GM12878 (cell line): ENCODE measurements around the gene PHACTR1.

ENCODE experiments used
- POU2F2 ChIP-seq: IDR thresholded peaks from 3 replicates; pipeline ENCODE4 v1.6.1; 2011; ENCODE audit warnings: low read depth, mild to moderate bottlenecking, low read length, borderline replicate concordance
- SREBF1 ChIP-seq: IDR thresholded peaks from 2 replicates; pipeline ENCODE4 v1.6.1; 2012; ENCODE audit warnings: mild to moderate bottlenecking, low read length
- TAF1 ChIP-seq: IDR thresholded peaks from 2 replicates; pipeline ENCODE4 v1.6.1; 2011; ENCODE audit warnings: mild to moderate bottlenecking, low read depth, low read length, borderline replicate concordance
- TF ChIP-seq, protein P1 (sequence below), 3 experiments: IDR thresholded peaks in 2 of 3; conservative IDR thresholded peaks in 1 of 3; 2 replicates each; pipeline ENCODE4 v1.5.1; 2011; ENCODE audit warnings: low read depth in 3 of 3, low read length in 3 of 3, mild to moderate bottlenecking in 3 of 3, control low read depth in 2 of 3, moderate library complexity in 2 of 3, inconsistent platforms in 1 of 3, mixed read lengths in 1 of 3; ENCODE audit not compliant: control insufficient read depth in 2 of 3, insufficient read depth in 1 of 3; ENCODE audit errors: extremely low read depth in 1 of 3
- TF ChIP-seq, protein P2 (sequence below): fragments of 450-650 bp; IDR thresholded peaks from 2 replicates; pipeline ENCODE4 v1.6.1; 2016; ENCODE audit warnings: mild to moderate bottlenecking
- TF ChIP-seq, protein P3 (sequence below): fragments of 150-350 bp; IDR thresholded peaks from 2 replicates; pipeline ENCODE4 v1.6.1; 2016; ENCODE audit warnings: low read depth, low read length
- TF ChIP-seq, protein P4 (sequence below): IDR thresholded peaks from 2 replicates; pipeline ENCODE4 v1.6.1; 2012; ENCODE audit warnings: low read depth, low read length, improper control_type of control experiment

DNA sequence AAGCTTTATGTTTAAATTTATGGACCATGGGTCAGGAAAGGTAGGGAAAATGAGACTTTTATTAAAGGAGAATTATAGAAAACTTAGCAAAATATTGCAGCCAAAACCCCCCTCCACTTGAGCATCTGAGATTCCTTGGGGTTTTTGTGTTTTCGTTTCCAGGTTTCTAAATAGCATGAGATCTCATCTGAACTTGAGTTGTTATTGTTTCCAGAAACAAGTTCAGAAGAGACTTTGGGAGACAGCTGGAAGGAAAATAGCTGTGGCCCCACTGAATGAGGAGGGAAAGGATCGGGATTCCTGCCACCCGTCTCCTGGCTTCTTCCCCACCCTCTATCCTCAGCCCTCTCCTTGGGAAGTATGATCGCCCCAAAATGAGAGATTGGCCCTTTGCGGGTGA, 536.2 kb downstream of the PHACTR1 start:
- TF ChIP-seq SREBF1 (no peak), TAF1 (no peak), POU2F2 (no peak)
- TF ChIP-seq, protein P1, sequence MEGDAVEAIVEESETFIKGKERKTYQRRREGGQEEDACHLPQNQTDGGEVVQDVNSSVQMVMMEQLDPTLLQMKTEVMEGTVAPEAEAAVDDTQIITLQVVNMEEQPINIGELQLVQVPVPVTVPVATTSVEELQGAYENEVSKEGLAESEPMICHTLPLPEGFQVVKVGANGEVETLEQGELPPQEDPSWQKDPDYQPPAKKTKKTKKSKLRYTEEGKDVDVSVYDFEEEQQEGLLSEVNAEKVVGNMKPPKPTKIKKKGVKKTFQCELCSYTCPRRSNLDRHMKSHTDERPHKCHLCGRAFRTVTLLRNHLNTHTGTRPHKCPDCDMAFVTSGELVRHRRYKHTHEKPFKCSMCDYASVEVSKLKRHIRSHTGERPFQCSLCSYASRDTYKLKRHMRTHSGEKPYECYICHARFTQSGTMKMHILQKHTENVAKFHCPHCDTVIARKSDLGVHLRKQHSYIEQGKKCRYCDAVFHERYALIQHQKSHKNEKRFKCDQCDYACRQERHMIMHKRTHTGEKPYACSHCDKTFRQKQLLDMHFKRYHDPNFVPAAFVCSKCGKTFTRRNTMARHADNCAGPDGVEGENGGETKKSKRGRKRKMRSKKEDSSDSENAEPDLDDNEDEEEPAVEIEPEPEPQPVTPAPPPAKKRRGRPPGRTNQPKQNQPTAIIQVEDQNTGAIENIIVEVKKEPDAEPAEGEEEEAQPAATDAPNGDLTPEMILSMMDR (IDR thresholded peaks at IDR 0.05 in 2 of 3, conservative IDR thresholded peaks at IDR 0.05 in 1 of 3; ENCODE audit: control insufficient read depth in 2 of 3, extremely low read depth in 1 of 3, insufficient read depth in 1 of 3, low read depth in 3 of 3, low read length in 3 of 3), result no peak
- TF ChIP-seq, protein P2, sequence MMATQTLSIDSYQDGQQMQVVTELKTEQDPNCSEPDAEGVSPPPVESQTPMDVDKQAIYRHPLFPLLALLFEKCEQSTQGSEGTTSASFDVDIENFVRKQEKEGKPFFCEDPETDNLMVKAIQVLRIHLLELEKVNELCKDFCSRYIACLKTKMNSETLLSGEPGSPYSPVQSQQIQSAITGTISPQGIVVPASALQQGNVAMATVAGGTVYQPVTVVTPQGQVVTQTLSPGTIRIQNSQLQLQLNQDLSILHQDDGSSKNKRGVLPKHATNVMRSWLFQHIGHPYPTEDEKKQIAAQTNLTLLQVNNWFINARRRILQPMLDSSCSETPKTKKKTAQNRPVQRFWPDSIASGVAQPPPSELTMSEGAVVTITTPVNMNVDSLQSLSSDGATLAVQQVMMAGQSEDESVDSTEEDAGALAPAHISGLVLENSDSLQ, result no peak
- TF ChIP-seq, protein P3, sequence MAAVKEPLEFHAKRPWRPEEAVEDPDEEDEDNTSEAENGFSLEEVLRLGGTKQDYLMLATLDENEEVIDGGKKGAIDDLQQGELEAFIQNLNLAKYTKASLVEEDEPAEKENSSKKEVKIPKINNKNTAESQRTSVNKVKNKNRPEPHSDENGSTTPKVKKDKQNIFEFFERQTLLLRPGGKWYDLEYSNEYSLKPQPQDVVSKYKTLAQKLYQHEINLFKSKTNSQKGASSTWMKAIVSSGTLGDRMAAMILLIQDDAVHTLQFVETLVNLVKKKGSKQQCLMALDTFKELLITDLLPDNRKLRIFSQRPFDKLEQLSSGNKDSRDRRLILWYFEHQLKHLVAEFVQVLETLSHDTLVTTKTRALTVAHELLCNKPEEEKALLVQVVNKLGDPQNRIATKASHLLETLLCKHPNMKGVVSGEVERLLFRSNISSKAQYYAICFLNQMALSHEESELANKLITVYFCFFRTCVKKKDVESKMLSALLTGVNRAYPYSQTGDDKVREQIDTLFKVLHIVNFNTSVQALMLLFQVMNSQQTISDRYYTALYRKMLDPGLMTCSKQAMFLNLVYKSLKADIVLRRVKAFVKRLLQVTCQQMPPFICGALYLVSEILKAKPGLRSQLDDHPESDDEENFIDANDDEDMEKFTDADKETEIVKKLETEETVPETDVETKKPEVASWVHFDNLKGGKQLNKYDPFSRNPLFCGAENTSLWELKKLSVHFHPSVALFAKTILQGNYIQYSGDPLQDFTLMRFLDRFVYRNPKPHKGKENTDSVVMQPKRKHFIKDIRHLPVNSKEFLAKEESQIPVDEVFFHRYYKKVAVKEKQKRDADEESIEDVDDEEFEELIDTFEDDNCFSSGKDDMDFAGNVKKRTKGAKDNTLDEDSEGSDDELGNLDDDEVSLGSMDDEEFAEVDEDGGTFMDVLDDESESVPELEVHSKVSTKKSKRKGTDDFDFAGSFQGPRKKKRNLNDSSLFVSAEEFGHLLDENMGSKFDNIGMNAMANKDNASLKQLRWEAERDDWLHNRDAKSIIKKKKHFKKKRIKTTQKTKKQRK, result no peak
- TF ChIP-seq, protein P4, sequence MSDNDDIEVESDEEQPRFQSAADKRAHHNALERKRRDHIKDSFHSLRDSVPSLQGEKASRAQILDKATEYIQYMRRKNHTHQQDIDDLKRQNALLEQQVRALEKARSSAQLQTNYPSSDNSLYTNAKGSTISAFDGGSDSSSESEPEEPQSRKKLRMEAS, result no peak
